Stimulated activated CD4-positive, alpha-beta T cell treated with anti-CD3 and anti-CD28 coated beads, Interleukin-4, amount 100 ng/mL, for 48 hours (primary cell): ENCODE results near the gene KL.

Experiments used
- DNase-seq, 2 donors: peaks; one replicate each; pipeline ENCODE4 v3.0.0-alpha.2; 2020; ENCODE audit warnings: low read depth in 2 of 2

The KL gene

GRCh38 chr13:33034882-33035520 is 18.8 kb downstream of the KL start:
- no peak for DNase-seq

GRCh38 chr13:33037673-33038072 is 21.4 kb downstream of the KL start:
- DNase-seq: no peak

GRCh38 chr13:33040090-33040489 is 23.9 kb downstream of the KL start:
- DNase-seq: no peak

GRCh38 chr13:33045851-33046592 is 29.8 kb downstream of the KL start:
- no peak for DNase-seq

- DNase-seq: no peak
Observed at GRCh38 chr13:33050161-33050560, 33.9 kb downstream of the KL start.

GRCh38 chr13:33051632-33052031 is 35.4 kb downstream of the KL start:
- DNase-seq: no peak

GRCh38 chr13:33052506-33053280 is 36.5 kb downstream of the KL start:
- DNase-seq: no peak

GRCh38 chr13:33053397-33054066 is 37.3 kb downstream of the KL start:
- no peak for DNase-seq

GRCh38 chr13:33057019-33057780 is 41.0 kb downstream of the KL start:
- no peak for DNase-seq

GRCh38 chr13:33058776-33059327 is 42.6 kb downstream of the KL start:
- DNase-seq: no peak

GRCh38 chr13:33060815-33061214 is 44.6 kb downstream of the KL start:
- no peak for DNase-seq

- DNase-seq: no peak
Observed at GRCh38 chr13:33066329-33066728, 50.1 kb downstream of the KL start.

GRCh38 chr13:33069365-33069764 is 53.1 kb downstream of the KL start:
- no peak for DNase-seq

- no peak for DNase-seq
Observed at GRCh38 chr13:33070713-33071112, 54.5 kb downstream of the KL start.

- no peak for DNase-seq
Observed at GRCh38 chr13:33072282-33072681, 56.1 kb downstream of the KL start.

- DNase-seq: no peak
Observed at GRCh38 chr13:33072759-33073158, 56.5 kb downstream of the KL start.

GRCh38 chr13:33073338-33073737 is 57.1 kb downstream of the KL start:
- DNase-seq: no peak

GRCh38 chr13:33076001-33076992 is 60.1 kb downstream of the KL start:
- DNase-seq: no peak

GRCh38 chr13:33078263-33078662 is 62.0 kb downstream of the KL start:
- DNase-seq: no peak

- no peak for DNase-seq
Observed at GRCh38 chr13:33079960-33080359, 63.7 kb downstream of the KL start.
